SK-N-SH (cell line): ENCODE results near the gene DOCK4.

Experiments used
- CTCF ChIP-seq: fragments of 200-600 bp; sonication (generic); IDR thresholded peaks from 2 replicates; pipeline ENCODE4 v1.6.1; 2017; ENCODE audit warnings: antibody characterized with exemption, mild to moderate bottlenecking, moderate library complexity
- EP300 ChIP-seq, 2 experiments: IDR thresholded peaks; 2 replicates each; pipeline versions ENCODE4 v1.4.0 to v1.6.1; 2012; ENCODE audit warnings: borderline replicate concordance in 1 of 2, low read depth in 1 of 2, low read length in 1 of 2
- JUND ChIP-seq: IDR thresholded peaks from 2 replicates; pipeline ENCODE4 v1.4.0; 2012
- POLR2AphosphoS5 ChIP-seq: IDR thresholded peaks from 2 replicates; pipeline ENCODE4 v1.6.1; 2012; ENCODE audit warnings: low read depth, low read length
- SIN3A ChIP-seq: IDR thresholded peaks from 2 replicates; pipeline ENCODE4 v1.6.1; 2012; ENCODE audit warnings: low read depth, mild to moderate bottlenecking, low read length, moderate library complexity, borderline replicate concordance
- SMC3 ChIP-seq: IDR thresholded peaks from 2 replicates; pipeline ENCODE4 v1.6.1; 2012; ENCODE audit warnings: low read depth, low read length, improper control_type of control experiment

- TF ChIP-seq EP300 (IDR thresholded peaks at IDR 0.05; ENCODE audit: borderline replicate concordance in 1 of 2, low read depth in 1 of 2, low read length in 1 of 2) (no peak), SIN3A (no peak), SMC3 (no peak), CTCF (no peak), JUND (no peak), POLR2AphosphoS5 (no peak)
Observed at GRCh38 chr7:112121318-112121717, 84.9 kb downstream of the DOCK4 start.
